Suprapubic skin (tissue), 4 donors: ENCODE measurements around the gene PRDM13.

ENCODE experiments used
- CTCF ChIP-seq, 2 donors: fragments of 200-600 bp in 1 of 2; fragments of 450-650 bp in 1 of 2; sonication (generic) in 1 of 2; IDR thresholded peaks; one replicate each; pipeline ENCODE4 v1.5.1; 2016 to 2019; ENCODE audit warnings: antibody characterized with exemption in 2 of 2, mild to moderate bottlenecking in 1 of 2, moderate library complexity in 1 of 2
- EP300 ChIP-seq: sonication (generic); formaldehyde crosslinking; IDR thresholded peaks from one replicate; pipeline ENCODE4 v1.6.1; 2017; ENCODE audit warnings: antibody characterized with exemption
- POLR2A ChIP-seq, 2 donors: fragments of 450-650 bp; IDR thresholded peaks; one replicate each; pipeline ENCODE4 v1.6.1; 2017; ENCODE audit warnings: antibody characterized with exemption in 2 of 2, mild to moderate bottlenecking in 2 of 2, moderate library complexity in 2 of 2
- POLR2AphosphoS5 ChIP-seq, 3 donors: sonication (generic); formaldehyde crosslinking; IDR thresholded peaks; one replicate each; pipeline ENCODE4 v1.6.1; 2017; ENCODE audit warnings: antibody characterized with exemption in 3 of 3

- no peak for TF ChIP-seq CTCF (IDR thresholded peaks at IDR 0.05)
- no peak for TF ChIP-seq EP300
- no peak for TF ChIP-seq POLR2A (IDR thresholded peaks at IDR 0.05)
- no peak for TF ChIP-seq POLR2AphosphoS5 (IDR thresholded peaks at IDR 0.05)
Measured at GRCh38 chr6:99589290-99589672, 17.4 kb upstream of the PRDM13 start.
